ENCODE results near the gene PKP2.
A peak's percentile ranks its signal among the peaks of the same experiment; 100 is the strongest.
"Not testable (repeated sequence)": the region's sequence is repeated elsewhere in the genome, so short reads cannot be mapped to it uniquely, and the experiment has no call there.

PKP2 gene

DNA sequence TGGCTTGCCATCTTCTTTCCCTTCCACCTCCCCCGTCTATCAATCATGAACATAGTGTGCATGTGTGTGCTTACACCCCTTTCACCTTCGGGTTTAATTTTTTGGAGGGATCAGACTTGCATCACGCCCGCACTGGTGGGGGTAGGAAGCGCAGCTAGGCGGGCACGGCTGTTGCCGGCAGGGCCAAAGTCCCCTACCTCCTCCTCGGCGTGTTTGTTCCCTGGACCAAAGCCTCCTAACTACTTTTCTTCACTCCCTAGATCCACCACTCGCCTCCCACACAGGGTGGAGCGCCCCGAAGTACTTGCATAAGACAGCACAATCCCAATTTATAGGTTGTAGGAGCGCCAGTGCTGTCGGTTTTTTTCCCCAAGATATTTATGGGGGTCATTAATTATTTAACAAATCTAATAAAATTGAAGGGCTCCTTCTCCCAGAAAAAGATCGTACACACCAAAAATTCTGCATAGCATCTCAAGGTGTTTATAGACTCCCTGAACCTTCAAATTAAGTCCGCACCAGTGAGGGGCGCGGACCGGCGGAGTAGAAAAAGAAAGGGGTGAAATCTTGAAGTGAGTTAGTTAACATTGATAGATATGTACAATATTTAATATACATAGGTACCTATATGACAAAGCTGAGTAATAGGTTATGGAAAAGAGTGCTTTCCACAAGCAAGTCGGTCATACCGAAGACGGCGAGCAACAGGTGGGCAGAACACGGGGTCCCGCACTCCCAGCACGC, 717 bp downstream of the PKP2 start:
- DNase-seq: peak in 2 of 3 experiments; percentile 63 to 76

DNA sequence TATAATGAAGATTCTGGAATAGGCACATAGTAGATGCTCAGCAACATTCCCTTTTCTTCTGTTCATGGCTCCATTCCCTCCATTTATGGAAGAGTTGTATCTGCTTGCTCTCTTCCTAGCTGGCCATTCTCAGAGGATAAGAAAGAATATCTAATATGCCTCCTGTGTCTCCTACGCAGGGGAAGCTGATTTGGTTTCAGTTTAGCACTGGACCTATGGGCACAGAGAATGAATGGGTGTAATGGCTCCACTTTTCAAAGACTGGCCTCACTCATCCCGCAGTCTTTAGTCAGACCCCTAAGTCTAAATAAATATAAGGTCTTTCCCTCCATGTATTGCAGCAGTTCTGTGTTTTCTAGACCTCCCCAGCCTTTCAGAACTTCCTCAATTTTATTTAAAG, 2.0 kb downstream of the PKP2 start:
- DNase-seq: no peak

GRCh38 chr12:32893458-32893857, 3.1 kb downstream of the PKP2 start:
- no peak for DNase-seq

DNA sequence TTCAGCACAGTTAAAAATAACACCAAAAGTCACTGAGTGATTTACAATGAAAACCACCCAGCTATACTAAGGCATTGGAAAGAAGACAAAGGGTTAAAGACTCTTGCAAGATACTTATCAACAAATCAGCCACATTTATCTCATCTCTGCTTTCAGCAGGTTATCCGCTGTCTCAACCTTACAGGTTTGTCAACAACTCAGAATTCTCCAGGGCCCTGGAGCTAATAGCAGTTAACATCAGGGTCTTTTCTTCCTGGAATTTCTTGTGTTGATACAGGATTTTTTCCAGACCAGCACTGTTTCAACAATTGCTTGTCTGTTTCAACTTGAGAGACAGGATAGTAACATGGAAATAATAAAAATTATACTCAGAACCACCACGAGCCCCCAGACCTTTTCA, 3.5 kb downstream of the PKP2 start:
- no peak for DNase-seq

DNA sequence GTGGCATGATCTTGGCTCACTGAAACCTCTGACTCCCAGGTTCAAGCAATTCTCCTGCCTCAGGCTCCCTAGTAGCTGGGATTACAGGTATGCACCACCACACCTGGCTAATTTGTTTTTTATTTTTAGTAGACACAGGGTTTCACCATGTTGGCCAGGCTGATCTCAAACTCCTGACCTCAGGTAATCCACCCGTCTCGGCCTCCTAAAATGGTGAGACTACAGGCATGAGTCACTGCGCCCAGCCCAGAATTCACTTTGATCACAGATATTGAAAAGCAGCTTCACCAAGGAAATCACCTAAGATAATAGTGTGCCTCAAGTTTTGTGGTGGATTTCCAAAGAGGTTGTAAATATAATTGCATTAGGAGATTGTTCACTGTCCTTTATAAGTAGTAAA, 4.2 kb downstream of the PKP2 start:
- DNase-seq: not testable (repeated sequence)

DNA sequence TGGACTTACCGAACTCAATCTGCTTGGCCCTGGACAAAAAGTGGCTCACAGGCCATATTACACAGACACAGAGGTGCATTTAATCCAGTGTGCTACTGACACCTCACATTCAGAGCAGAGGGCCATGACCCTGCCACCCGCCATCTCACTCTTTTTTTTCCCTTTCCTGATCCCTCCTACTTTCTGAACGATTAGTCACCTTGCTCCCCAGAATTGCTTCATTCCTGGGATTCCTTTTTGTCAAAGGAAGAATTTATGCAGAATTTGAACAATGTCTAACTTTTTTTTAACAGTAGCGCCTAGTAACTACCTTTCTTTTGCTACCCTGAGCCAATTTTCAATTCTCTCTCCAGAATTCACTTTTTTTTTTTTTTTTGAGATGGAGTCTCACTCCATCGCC, 4.6 kb downstream of the PKP2 start:
- no peak for DNase-seq

DNA sequence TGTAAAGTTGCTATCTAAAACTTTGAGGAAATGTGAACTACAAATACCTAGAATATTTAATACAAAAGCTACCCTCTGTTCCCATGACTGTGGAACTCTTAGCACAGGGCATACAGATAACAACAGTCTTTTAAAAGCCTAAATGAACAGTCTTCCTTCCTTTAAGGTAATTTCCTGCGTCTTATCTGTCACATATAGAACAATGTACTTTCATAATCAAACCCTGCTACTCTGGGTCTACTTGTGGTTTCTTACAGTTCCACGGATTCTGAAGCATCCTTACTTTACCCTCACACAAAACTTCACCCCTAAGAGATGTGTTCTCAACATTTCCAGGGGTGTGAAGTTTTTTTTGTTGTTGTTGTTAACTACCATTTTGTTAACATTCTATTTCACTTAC, 5.1 kb downstream of the PKP2 start:
- no peak for DNase-seq

DNA sequence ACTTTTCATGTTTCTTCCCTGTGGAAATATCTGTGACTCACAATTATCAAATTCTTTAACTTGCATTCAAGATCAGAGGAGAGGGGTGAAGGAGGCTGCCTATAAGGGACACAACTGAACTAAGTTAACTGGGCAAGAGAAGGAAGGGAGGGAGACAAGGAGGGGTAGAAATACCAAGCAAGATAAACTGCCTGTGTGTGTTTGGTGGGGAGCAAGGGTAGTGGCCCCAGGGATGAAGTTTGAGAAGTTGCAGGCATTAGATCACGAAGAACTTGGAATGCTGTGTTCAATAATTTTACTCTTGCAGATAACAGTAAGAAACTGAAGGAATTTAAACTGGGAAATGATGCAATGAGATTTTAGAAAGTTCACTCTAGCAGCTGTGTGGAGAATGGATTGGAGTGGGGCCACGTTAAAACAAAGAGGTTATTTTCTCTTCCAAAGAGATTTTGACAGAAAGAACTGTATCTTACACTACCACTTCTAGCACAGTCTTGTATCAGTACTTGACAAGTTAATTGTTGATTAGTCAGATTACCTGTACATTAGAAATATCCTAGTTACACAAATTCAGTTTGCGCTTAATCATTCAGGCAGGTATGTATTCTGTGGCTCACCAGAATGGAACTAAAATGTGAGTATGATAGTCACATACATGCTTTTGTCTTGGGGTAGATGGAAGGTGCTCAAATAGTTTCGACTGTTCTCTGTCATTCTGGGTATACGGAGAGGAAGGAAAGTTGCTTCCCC, 7.4 kb downstream of the PKP2 start:
- no peak for DNase-seq

DNA sequence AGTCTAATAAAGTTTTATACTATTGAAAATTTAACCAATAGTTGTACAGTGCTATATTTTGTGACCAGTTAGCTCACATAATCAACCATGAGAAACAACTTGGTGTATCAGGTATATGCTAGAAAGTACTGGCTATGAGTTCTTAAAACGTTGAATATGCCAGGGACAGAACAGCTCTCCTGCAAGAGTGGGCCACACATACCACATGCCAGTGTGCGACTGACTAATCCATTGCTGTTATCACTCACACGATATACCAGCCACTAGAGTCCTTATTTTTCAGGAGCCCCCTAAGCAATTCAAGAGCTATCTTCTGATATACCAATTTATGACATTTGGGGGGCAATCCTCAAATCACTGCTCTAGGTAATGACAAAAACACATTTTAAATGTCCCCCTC, 9.5 kb downstream of the PKP2 start:
- DNase-seq: no peak

- peak; percentile 3 to 87 (median 64) for DNase-seq
These were observed 10.7 kb downstream of the PKP2 start for GRCh38 chr12:32885831-32886230.

DNA sequence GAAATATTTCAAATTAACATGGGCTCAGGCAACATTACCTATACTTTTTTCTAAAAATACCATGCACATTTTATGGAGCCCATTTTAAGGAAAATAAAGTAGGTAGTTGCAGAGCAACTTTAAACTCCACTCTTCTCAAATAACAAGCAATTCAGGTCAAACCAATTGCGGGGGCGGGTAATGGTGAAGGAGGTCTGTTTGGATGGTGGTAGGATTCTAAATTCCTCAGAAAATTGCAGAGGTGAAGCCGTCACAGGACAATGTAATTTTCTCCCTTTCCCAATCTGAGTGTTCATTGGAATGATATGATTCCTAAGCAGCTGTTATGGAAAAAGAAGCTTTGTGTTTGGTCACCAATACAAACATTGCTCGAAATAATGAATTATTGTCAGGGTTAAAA, 11.6 kb downstream of the PKP2 start:
- DNase-seq: no peak

DNA sequence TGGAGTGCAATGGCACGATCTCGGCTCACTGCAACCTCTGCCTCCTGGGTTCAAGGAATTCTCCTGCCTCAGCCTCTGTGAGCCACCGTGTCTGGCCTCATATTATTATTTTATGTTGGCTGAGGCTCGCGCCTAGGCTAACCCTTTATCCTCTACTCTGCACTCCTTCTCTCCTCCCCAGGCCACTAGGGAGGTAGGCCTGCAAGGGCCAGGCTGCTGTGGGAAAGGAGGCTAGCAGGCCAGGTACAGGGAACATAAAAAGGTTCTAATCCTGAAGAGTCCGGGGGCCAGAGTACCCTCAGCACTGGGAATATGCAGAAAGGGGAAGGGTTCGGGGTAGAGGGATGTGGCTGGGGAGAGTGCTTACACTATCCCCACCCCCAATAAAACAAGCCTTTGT, 14.9 kb downstream of the PKP2 start:
- DNase-seq: no peak

- DNase-seq: no peak
These were observed 15.5 kb downstream of the PKP2 start for GRCh38 chr12:32881107-32881506.

DNA sequence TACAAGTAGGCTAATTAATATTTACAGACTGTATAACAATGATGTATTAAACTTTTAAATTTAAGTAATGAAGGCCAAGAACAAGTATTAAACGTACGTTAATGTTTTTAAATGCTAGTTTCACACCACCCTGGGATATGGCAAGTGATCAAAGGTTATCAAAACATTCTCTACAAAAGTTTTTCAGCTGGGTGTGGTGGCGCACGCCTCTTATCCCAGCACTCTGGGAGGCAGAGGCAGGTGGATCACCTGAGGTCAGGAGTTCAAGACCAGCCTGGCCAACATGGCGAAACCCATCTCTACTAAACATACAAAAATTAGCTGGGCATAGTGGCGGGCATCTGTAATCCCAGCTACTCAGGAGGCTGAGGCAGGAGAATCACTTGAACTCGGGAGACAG, 17.5 kb downstream of the PKP2 start:
- DNase-seq: not testable (repeated sequence)

DNA sequence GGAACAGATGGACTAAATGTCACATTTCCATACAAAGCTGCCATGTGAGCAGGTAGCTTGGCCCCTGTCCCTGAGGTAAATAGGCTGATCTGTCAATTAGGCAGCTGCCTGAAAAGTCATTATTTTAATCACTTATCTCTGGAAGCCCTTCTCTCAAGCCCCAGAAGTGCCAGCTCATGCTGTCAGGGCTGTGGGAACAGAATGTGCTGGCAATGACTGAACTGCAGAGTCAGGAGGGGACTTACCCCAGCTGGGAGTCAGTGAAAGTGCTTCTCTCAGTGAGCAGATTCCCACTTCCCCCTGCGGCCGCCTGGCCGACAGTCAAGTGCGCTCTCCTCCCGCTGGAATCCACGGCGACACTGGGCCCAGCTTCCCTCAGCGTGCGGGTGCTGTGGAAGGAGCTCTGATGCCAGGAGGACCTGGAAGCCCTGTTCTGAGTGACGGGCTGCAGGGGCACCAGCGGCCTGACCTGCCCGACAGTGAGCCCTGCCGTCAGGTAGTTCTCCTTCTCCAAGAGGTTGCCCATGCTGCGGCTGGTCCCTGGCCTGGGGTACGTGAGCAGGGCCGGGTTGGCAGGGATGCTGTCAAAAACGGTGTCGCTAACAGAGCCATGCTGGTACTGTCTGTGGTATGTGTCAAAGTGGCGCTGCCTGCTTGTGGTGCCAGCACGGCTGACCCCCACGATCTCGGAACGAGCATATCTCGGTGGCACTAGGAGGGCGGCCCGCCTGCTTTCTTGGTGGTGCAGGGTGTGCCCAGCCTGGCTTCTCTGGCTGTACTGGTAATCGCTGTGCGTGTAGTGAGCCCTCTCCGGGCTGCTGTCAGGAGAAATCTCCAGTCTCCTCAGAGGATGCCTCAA, 18.7 kb downstream of the PKP2 start:
- peak in 2 of 3 experiments; percentile 41 to 80 for DNase-seq

GRCh38 chr12:32876004-32876403, 20.6 kb downstream of the PKP2 start:
- no peak for DNase-seq

GRCh38 chr12:32874975-32875374, 21.6 kb downstream of the PKP2 start:
- no peak for DNase-seq

- DNase-seq: no peak
These were observed 22.5 kb downstream of the PKP2 start for GRCh38 chr12:32874078-32874477.

DNA sequence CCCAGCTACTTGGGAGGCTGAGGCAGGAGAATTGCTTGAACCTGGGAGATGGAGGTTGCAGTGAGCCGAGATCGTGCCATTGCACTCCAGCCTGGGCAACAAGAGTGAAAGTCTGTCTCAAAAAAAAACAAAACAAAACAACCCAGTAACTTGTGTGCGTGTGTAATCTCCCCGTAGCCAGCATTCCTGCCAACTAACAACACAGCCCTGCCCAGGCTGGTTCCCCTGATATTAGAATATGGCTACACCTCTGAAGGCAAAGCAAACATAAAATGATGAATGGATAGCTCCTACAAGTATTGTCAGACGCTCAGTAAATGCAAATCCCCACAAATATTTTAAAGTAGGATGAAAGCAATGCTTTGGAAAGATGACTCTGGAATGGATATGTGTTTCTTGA, 24.2 kb downstream of the PKP2 start:
- not testable (repeated sequence) for DNase-seq

DNA sequence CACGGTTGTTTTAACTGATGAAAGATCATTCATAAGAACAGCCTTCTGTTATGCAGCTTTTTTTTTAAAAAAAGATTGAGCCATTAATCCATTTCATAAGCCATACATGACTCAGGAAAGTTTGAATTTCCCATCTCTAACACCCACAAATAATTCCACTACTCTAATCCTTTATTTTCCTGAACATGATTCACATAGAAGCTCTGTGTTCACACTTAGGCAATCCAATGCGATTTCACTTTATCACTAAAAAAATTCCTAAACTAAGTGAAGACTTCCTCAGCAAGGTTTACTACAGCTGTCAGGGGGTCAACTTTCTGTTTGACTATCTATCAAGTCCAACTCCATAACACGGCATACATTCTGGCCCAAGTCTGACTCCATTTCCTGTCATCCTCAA, 25.9 kb downstream of the PKP2 start:
- no peak for DNase-seq

DNA sequence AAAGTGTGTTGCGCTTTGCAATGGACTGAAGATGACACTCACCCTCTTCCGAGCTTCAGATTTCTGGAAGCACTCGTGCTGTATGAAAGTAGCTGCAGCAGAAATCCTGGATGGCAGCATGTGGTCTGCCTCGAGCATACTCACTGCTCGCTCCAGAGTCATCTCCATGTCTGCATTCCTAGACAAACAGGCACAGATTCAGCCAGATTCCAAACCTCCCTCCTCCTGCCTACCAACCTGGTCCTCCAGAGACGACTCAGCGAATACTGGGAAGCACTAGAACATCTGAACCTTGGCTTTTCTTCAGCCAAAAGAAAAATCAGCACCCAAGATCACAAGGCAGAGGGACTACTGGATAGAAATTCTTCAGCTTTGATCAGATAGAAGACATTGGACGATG, 27.7 kb downstream of the PKP2 start:
- DNase-seq: no peak

- no peak for DNase-seq
These were observed 31.8 kb downstream of the PKP2 start for GRCh38 chr12:32864731-32865130.

DNA sequence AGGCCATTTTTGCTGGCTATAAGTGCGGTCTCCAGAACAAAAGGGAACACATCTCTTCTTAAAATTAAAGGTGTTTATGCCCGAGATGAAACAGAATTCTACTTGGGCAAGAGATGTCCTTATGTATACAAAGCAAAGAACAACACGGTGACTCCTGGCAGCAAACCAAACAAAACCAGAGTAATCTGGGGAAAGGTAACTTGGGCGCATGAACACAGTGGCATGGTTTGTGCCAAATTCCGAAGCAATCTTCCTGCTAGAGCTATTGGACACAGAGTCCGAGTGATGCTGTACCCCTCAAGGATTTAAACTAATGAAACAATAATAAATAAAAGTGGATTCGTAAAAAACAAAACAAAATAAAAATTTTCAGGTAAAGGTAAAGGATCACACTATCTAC, 33.4 kb downstream of the PKP2 start:
- no peak for DNase-seq

- not testable (repeated sequence) for DNase-seq
These were observed 34.9 kb downstream of the PKP2 start for GRCh38 chr12:32861658-32862057.

All from NCI-H1417 (cell line).